ENCODE measurements around the gene CTNNA2. TPM values are rescaled to one million over a fixed set of nuclear protein-coding genes. Genes with fewer than 3 reads are reported as not detected.

Gene CTNNA2
- total and polyA plus RNA-seq, 4 donors, result 0.01 to 0.37 TPM; not detected in 2

Small RNA genes lying within 50 kb of the gene (small RNA-seq; reads per million reads assigned to genes)
- gene MIR4264 (ENCODE audit: low replicate concordance), result not detected
- not detected for gene MIR8080 (ENCODE audit: low replicate concordance)
- gene RNU6-561P (ENCODE audit: low replicate concordance), result not detected
